ENCODE results near the gene HOXD13. TPM values are rescaled to one million over a fixed set of nuclear protein-coding genes. Genes with fewer than 3 reads are reported as not detected.

Gene HOXD13
- under 0.01 TPM in 1 of 2 replicates, not detected in the other for total RNA-seq

- no peak for DNase-seq (ENCODE audit: low read depth in 2 of 2)
These were observed at the start of gene HOXD13 for GRCh38 chr2:176092270-176093144. Gene HOXD13 (plus strand): TSS chr2:176092721. CDS start chr2:176092891, 170 bp downstream.

- DNase-seq (ENCODE audit: low read depth in 2 of 2), result no peak
These were observed 36.1 kb upstream of the HOXD13 start for GRCh38 chr2:176056406-176056805.

- DNase-seq (ENCODE audit: low read depth in 2 of 2), result no peak
These were observed 28.6 kb upstream of the HOXD13 start for GRCh38 chr2:176063958-176064357.

GRCh38 chr2:176066645-176067588 is 25.6 kb upstream of the HOXD13 start:
- DNase-seq (ENCODE audit: low read depth in 2 of 2), result no peak

- no peak for DNase-seq (ENCODE audit: low read depth in 2 of 2)
These were observed 24.7 kb upstream of the HOXD13 start for GRCh38 chr2:176067589-176068418.

GRCh38 chr2:176068419-176068832 is 24.1 kb upstream of the HOXD13 start:
- DNase-seq (ENCODE audit: low read depth in 2 of 2), result no peak

GRCh38 chr2:176071330-176072291 is 20.9 kb upstream of the HOXD13 start:
- no peak for DNase-seq (ENCODE audit: low read depth in 2 of 2)

- DNase-seq (ENCODE audit: low read depth in 2 of 2), result no peak
These were observed 20.2 kb upstream of the HOXD13 start for GRCh38 chr2:176072292-176072669.

- DNase-seq (ENCODE audit: low read depth in 2 of 2), result no peak
These were observed 19.3 kb upstream of the HOXD13 start for GRCh38 chr2:176072951-176073904.

GRCh38 chr2:176074919-176075425 is 17.5 kb upstream of the HOXD13 start:
- DNase-seq (ENCODE audit: low read depth in 2 of 2), result no peak

GRCh38 chr2:176075481-176075880 is 17.0 kb upstream of the HOXD13 start:
- DNase-seq (ENCODE audit: low read depth in 2 of 2), result no peak

- DNase-seq (ENCODE audit: low read depth in 2 of 2), result no peak
These were observed 16.5 kb upstream of the HOXD13 start for GRCh38 chr2:176076063-176076462.

GRCh38 chr2:176076796-176077195 is 15.7 kb upstream of the HOXD13 start:
- DNase-seq (ENCODE audit: low read depth in 2 of 2), result no peak

- no peak for DNase-seq (ENCODE audit: low read depth in 2 of 2)
These were observed 13.8 kb upstream of the HOXD13 start for GRCh38 chr2:176078541-176079284.

- DNase-seq (ENCODE audit: low read depth in 2 of 2), result no peak
These were observed 13.2 kb upstream of the HOXD13 start for GRCh38 chr2:176079285-176079830.

- peak in 1 of 2 donors; percentile 63 for DNase-seq (ENCODE audit: low read depth in 2 of 2)
These were observed 12.5 kb upstream of the HOXD13 start for GRCh38 chr2:176079831-176080539.
